Mucosa of descending colon (tissue), 3 donors: ENCODE measurements around the gene ULK1. TPM values are rescaled to one million over a fixed set of nuclear protein-coding genes. Genes with fewer than 3 reads are reported as not detected.

ENCODE experiments used
- ATAC-seq: fragments of 200-7000 bp; cut with Tn5 transposase; one replicate; pipeline ENCODE4 v1.9.1; 2020; ENCODE audit warnings: mild to moderate bottlenecking, moderate library complexity
- DNase-seq, 3 donors: peaks; one replicate each; pipeline ENCODE4 v3.0.0-alpha.2; 2020
- H3K36me3 ChIP-seq: fragments of 200-600 bp; one replicate; pipeline ENCODE4 v1.8.0; 2021; ENCODE audit warnings: low read depth, mild to moderate bottlenecking
- H3K4me1 ChIP-seq: fragments of 200-600 bp; one replicate; pipeline ENCODE4 v1.8.0; 2021; ENCODE audit warnings: low read depth, mild to moderate bottlenecking
- H3K4me3 ChIP-seq: fragments of 200-600 bp; one replicate; pipeline ENCODE4 v1.8.0; 2021; ENCODE audit warnings: mild to moderate bottlenecking
- H3K9me3 ChIP-seq: fragments of 200-600 bp; one replicate; pipeline ENCODE4 v1.8.0; 2021; ENCODE audit warnings: mild to moderate bottlenecking
- intact Hi-C, 2 donors: fragments of 100-400 bp; cut with DNase I in 1 of 2; cut with micrococcal nuclease in 1 of 2; formaldehyde crosslinking; loops; one replicate each; pipeline versions ENCODE4 v1.11.0 to v1.11.1; 2022; cut with DNase I, micrococcal nuclease
- long read RNA-seq, 2 donors: library from polyadenylated mRNA; unstranded; transcript quantifications; one replicate each; pipeline ENCODE4 v2.0.0, GENCODE V29; 2019 to 2021
- total RNA-seq, 3 donors: library from RNA; stranded (reverse); fragmentation: NEBNext Ultra II Directional in 2 of 3; extraction: Animal tissue kit (Norgen Biotek cat#: 25700) in 2 of 3; gene quantifications; one replicate each; pipeline versions ENCODE4 v1.2.1 to v1.2.4, GENCODE V29; 2021 to 2023
- TF ChIP-seq, protein P1 (sequence below): fragments of 200-600 bp; IDR thresholded peaks from one replicate; pipeline ENCODE4 v1.8.0; 2022; ENCODE audit warnings: antibody characterized with exemption, mild to moderate bottlenecking
- donor health status: DM: no; HTN: no; CAD: no; lungs with moderate emphysema.
- donor health status: DM: no; HTN: no; CAD: no.
- donor health status: DM: no; HTN: yes; CAD: no.

ULK1 gene
- total RNA-seq = 10 to 100 TPM; 20.0 to 60.4 (median 28.3) TPM
- long read RNA-seq, donor 1, full-length matches to known transcripts = 6 of 47 reads
- long read RNA-seq, donor 1, partial matches to known transcripts = 30 of 47 reads
- long read RNA-seq, donor 1, other reads (novel, unspliced or antisense) = 11 of 47 reads
- long read RNA-seq, donor 2, partial matches to known transcripts = 0 of 5 reads
- long read RNA-seq, donor 2, other reads (novel, unspliced or antisense) = 5 of 5 reads

DNA sequence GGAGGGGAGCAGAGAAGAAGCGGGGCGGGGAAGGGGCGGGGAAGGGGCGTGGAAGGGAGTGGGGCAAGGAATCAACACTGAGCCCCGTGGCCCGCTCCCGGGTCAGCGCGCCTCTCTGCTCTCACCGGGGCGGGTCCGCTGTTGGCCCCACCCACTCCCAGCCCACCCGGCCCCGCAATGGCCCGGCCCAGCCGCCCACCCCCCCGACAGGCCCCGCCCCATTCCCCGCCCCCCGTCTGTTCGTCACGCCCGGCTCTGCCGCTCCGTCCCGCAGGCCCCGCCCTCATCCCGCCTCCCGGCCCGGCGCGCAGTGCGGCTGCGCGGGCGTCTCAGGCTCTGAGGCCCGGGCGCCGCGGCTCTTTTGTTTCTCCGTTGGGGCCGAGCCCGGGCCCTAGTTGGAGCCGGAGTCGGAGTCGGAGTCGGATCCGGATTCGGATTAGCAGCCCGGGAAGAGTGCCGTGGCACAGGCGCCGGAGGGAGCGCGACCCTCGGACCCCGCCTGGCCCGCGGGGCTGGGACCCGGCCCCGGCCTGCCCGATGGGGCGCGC, at the start of gene ULK1:
Gene ULK1, plus strand, starts transcription at position 310 of the 548 bp plus-strand sequence. CDS start 380 bp downstream, outside the sequence.
- Histone ChIP-seq H3K4me1 (peaks cover 13% of the 10 kb centered on the region), H3K4me3 (peak within 1 kb of the TSS; percentile 32), H3K36me3 (no peaks in the 10 kb centered on the region), H3K9me3 (no peaks in the 10 kb centered on the region)
- TF ChIP-seq, protein P1, sequence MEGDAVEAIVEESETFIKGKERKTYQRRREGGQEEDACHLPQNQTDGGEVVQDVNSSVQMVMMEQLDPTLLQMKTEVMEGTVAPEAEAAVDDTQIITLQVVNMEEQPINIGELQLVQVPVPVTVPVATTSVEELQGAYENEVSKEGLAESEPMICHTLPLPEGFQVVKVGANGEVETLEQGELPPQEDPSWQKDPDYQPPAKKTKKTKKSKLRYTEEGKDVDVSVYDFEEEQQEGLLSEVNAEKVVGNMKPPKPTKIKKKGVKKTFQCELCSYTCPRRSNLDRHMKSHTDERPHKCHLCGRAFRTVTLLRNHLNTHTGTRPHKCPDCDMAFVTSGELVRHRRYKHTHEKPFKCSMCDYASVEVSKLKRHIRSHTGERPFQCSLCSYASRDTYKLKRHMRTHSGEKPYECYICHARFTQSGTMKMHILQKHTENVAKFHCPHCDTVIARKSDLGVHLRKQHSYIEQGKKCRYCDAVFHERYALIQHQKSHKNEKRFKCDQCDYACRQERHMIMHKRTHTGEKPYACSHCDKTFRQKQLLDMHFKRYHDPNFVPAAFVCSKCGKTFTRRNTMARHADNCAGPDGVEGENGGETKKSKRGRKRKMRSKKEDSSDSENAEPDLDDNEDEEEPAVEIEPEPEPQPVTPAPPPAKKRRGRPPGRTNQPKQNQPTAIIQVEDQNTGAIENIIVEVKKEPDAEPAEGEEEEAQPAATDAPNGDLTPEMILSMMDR = no peak
- ATAC-seq = peak; percentile 86
- intact Hi-C loops = no loop called here
- peak; percentile 93 to 97 (median 95) for DNase-seq

DNA sequence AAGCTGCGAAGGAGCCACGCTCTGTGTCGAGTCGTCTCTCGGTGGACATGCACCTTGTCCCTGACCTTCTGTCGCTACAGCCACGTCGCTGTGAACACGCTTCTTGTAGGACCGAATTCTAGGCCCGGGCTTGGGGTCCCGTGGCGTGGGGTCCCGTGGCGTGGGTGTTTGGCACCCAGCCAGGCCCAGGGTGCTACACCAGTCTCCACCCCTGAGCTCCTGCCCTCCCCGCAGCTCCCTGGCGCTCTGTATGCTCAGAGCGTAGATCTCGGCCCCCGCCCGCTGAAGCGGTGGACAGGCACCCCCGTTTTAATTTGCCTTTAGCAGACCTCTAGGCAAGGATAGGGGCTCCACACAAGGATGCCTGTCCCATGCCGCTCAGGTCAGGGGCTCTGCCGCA, 49.8 kb upstream of the ULK1 start:
- no peak overlapping the region for H3K4me3 ChIP-seq
- no peaks in the 10 kb centered on the region for H3K9me3 ChIP-seq
- ATAC-seq = no peak
- DNase-seq = no peak
- H3K4me1 ChIP-seq = no peaks in the 10 kb centered on the region
- TF ChIP-seq, protein P1 = no peak
- H3K36me3 ChIP-seq = no peaks in the 10 kb centered on the region
- intact Hi-C loops = no loop called here

DNA sequence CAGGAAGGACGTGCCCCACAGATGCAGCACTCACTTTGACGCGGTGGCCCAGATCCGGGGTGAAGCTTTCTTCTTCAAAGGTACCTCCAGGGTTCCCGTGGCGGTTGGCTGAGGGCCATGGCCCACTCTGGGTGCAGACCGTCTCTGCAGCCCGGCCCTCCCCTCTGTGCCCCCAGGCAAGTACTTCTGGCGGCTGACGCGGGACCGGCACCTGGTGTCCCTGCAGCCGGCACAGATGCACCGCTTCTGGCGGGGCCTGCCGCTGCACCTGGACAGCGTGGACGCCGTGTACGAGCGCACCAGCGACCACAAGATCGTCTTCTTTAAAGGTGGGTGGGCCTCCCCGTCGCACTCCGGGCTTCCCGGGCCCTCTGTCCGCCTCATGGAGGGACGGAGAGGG, 49.3 kb upstream of the ULK1 start:
- TF ChIP-seq, protein P1 = no peak
- no peaks in the 10 kb centered on the region for H3K9me3 ChIP-seq
- no peaks in the 10 kb centered on the region for H3K4me1 ChIP-seq
- no peak overlapping the region for H3K4me3 ChIP-seq
- ATAC-seq = no peak
- no peaks in the 10 kb centered on the region for H3K36me3 ChIP-seq
- peak in 1 of 3 donors; percentile 48 for DNase-seq
- intact Hi-C loops = no loop called here

DNA sequence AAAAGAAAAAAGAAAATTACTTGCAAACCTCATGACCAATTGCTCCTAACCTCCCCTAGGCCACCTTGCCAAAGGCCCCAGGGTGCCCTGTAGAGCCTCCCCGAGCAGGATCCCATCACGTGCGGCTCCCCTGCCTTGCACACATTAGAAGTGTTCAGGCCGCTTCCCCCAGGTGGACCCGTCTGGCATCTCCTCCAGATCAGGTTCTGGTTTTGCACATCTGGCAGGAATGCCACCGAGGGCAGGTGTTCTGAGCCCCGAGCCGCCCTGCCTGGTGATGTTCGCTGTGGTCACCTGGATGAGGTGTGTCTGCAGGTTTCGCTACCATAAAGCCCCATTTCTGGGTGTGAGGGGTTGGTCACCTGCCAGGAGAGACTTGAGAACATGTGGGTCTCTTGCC, 47.0 kb upstream of the ULK1 start:
- no peak overlapping the region for H3K4me3 ChIP-seq
- intact Hi-C loops = no loop called here
- no peaks in the 10 kb centered on the region for H3K4me1 ChIP-seq
- TF ChIP-seq, protein P1 = no peak
- no peaks in the 10 kb centered on the region for H3K36me3 ChIP-seq
- DNase-seq = peak in 1 of 3 donors; percentile 27
- no peaks in the 10 kb centered on the region for H3K9me3 ChIP-seq
- ATAC-seq = no peak

DNA sequence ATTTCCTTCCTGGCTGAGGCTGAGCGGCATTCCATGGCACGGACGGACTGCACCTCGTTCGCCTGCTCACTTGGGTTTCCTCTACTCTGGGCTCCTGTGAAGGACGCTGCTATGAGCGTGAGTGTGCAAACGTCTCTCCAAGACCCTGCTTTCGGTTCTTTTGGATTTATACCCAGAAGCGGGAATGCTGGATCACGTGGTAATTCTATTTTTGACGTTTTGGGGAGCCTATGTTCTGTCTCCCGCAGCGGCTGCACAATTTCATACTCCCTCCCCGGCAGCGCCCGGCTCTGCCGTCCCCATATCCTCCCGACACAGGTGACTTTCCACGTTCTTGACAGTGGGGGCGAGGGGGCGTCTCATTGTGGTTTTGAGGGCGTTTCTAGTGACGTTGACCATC, 45.7 kb upstream of the ULK1 start:
- Histone ChIP-seq H3K4me1 (no peaks in the 10 kb centered on the region), H3K36me3 (no peaks in the 10 kb centered on the region), H3K4me3 (no peak overlapping the region), H3K9me3 (no peaks in the 10 kb centered on the region)
- ATAC-seq = no peak
- intact Hi-C loops = no loop called here
- TF ChIP-seq, protein P1 = no peak
- DNase-seq = no peak
